DMS153 (cell line): Measurements from ENCODE around the gene SLC39A7.

Source experiments
- DNase-seq: peaks from one replicate; lab custom pipeline; 2025; lab: John Stamatoyannopoulos, UW

The SLC39A7 gene, protein sequence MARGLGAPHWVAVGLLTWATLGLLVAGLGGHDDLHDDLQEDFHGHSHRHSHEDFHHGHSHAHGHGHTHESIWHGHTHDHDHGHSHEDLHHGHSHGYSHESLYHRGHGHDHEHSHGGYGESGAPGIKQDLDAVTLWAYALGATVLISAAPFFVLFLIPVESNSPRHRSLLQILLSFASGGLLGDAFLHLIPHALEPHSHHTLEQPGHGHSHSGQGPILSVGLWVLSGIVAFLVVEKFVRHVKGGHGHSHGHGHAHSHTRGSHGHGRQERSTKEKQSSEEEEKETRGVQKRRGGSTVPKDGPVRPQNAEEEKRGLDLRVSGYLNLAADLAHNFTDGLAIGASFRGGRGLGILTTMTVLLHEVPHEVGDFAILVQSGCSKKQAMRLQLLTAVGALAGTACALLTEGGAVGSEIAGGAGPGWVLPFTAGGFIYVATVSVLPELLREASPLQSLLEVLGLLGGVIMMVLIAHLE

GRCh38 chr6:33200219-33201146 is at the start of gene SLC39A7, which contains the start of gene RXRB:
TSS of gene SLC39A7 (plus strand) at chr6:33200867. CDS start at chr6:33201246, 379 bp downstream.
TSS of gene RXRB (minus strand) at chr6:33200665. CDS start at chr6:33200476, 189 bp downstream.
- DNase-seq: peak; percentile 97

DNA sequence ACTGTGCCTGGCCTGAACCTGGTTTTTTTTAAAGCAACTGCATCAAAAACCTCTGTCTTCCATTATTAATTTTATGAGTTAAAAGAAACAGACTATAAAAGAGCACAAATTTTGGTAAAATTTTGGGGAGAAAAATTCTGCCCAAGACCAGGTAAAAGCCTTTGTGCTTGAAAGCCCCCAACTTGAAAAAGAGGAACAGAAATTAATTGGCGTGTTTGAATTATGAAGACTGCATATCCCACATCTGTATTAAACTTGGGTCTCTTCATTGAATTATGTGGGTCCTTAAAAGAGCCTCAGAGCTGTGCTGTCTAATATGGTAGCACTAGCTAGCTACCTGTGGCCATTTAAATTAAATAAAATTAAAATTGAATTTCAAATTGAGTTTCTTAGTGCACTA is 49.6 kb upstream of the SLC39A7 start:
- no peak for DNase-seq

DNA sequence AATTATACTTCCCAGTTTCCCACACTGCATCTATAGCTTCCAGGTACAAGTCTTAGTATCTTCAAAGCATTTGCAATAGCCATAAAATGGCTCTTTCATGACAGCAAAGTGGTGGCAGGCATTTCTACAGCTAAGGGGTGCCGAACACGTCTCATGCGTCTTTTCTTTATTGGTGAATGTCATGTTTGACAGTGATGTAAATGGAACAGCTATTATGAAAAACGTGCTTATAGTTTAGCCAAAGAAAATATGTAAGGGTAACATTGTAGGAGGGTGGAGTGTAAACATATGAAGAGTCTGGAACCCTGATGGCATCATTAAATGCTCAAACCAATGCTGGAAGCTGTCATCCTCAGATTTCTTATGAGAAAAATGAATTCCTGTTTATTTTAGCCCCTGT is 46.3 kb upstream of the SLC39A7 start:
- DNase-seq: no peak

DNA sequence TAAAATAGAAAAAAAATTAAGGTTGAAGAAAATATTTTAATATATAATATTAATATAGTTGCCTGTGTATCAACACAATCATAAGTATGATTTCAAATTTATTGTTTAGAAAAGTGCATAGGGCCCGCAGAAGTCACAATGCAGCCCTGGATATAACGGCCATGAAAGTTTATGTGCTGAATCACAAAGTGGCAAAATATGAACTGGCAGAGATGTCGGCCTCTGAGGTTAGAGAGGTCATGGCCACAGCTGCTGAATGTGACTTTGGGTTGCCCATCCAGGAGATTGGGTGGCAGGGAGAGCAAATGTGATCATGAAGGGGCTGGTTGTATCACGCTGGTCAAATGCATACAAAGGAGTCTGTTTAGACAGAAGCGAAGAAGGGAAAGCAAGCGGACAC is 44.1 kb upstream of the SLC39A7 start:
- no peak for DNase-seq

- no peak for DNase-seq
Observed at GRCh38 chr6:33156964-33157363, 43.7 kb upstream of the SLC39A7 start.

GRCh38 chr6:33160096-33160495 is 40.6 kb upstream of the SLC39A7 start:
- DNase-seq: no peak

- no peak for DNase-seq
Observed at GRCh38 chr6:33160728-33161344, 39.8 kb upstream of the SLC39A7 start.

DNA sequence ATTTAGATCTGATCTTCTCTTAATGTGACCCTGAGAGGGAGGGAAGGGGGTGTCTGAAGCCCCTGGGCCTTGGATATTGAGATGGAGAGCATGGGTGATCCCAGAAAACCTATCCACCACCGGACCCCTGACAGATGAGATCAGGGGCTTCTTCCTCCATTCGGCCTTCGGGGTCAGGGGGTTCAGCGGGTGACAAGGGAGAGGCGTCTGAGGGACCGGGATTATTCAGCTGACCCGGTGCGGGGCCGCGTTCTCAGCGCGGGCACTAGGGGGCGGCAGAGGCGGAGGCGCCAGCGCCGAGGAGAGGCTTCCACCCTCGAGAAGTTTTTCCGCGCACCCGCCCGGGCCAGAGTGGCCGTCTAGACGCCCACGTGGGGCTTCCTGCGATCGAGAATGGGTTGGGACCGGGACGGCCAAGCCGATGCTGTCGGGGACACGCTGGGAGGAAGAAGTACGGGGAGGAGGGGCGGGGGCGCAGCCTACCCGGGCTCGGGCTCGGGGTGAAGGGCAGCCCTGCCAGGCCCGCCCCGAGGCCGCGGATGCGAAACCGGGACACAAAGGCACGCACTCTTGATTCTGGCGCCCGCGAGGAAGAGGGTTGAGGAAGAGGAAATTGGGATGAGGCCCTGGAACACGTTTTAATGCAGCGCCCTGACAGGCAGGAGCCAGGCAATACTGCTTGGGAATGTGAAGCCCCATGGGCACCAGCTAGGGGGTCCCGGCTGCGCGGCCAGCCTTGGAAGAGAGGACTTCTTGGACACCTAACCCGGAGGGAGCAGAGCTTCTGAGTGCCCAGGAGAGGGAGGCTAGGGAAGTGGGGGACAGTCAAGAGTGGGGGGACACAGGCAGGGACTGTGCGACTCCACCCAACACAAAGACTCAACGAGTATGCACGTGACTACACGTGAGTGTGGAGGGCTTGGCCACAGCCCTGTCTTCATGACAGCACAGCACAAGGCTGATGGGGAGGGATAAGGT is 39.0 kb upstream of the SLC39A7 start:
- DNase-seq: no peak

DNA sequence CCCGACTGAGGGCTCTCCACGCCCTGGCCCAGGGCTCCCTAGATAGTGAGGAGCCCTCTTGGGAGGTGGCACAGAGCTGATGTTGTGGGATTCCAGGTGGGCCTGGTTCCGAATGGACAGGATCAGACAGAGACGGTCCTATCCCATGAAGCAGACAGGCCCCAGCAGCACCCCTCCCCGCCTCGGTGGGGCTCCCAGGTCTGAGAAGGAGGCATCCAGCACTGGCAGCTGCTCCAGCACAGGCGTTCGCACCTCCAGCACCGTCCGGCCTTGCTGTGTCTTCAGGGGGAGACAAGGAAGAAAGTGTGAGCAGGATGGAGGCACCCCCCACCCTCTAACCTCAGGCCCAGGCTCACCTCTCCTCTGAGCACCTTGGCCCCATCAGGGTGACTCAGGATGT is 37.1 kb upstream of the SLC39A7 start:
- no peak for DNase-seq

DNA sequence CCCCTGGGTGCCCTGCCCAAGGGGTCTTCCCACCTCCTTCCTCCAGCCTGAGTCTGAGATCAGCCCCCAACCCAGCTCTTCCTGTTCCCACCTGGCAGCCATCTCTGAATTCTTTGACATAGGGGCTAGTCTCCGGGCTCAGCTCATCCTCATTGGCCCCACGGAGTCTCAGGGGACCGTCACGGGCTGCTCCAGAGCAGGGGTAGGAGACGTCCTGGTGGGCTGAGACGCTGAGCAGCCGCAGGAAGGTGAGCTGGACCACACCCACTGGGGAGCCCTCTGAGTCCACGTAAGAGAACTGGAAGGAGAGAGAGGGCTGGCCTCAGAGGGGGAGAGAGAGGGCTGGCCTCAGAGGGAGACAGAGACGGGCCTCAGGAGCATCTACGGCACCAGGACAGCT is 36.5 kb upstream of the SLC39A7 start:
- DNase-seq: no peak

DNA sequence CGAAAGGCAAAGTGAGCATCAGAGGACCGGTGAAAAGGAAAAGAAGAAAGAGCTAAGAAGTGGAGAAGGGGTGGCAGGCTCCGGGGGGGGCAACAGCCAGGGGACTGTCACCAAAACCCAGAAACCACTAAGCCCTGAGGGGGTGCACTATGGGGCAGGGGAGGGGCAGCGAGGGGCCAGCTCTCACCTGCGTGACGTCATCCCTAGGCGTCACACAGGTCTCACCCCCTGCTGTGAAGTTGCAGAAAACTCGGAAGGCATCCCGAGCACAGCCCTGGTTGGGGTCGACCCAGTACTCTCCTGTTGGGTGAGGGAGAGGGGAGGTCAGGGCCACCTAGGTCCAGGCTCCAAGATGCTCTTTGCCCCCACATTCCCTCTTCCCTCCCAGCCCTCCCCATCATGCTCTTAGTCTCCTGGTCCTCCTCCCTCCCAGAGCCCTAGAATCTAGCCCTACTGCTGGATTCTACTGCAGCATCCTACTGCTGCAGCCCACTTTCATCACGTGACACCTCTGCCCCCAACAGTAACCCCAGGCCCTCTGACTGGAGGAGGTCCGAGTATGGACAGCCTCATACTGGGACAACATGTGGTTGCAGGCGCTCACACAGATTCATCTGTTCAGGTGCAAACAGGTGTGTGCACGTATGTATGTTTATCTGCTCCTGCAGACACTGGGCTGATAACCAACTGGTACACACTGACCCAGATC is 35.8 kb upstream of the SLC39A7 start:
- no peak for DNase-seq

DNA sequence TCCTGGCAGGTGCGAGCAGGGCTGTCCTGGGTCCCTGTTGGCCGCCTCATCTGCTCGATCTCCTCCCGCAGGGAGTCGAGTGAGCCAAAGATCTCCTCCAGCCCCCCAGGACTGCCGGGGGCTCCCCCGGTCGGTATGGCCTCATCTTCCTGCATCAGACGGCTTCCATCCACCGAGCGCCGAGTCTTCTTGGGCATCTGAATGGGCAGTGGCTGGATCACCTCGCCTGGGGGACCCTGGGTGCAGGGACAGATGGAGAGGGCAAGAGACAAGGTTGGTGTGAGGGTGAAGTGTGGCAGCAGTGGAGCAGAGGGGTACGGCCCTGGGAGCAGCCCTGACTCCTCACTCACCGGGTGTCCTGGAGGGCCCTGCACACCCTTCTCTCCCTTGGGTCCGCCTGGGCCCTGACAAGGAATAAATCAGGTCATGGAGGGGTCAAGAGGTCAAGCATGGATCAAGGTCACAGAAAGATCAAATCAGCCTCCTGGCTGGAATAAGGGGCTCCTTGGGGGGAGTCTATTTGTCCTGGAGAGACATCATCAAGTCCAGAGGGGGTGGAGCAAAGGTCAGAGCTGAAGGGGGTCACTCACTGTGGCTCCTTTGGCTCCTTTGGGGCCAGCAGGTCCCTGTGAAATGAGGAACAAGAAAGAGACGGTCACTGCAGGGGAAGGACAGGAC is 34.9 kb upstream of the SLC39A7 start:
- DNase-seq: no peak

DNA sequence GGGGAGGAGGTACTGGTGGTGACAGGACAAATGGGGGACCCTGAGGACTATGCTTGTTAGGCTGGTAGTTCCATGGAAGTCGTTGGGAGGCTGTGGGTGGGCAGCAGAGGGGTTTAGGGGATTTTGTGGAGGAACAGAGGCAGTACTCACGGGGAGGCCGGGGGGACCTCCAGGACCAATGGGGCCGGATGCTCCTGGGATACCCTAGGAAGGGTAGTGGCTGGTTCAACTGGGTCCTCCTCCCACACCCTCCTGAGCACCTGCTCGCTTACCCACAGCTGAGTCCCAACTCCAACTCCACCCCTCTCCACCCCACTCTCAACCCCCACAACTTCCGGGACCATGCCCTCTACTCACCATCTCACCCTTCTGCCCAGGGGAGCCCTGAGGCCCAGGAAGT is 34.3 kb upstream of the SLC39A7 start:
- DNase-seq: no peak

DNA sequence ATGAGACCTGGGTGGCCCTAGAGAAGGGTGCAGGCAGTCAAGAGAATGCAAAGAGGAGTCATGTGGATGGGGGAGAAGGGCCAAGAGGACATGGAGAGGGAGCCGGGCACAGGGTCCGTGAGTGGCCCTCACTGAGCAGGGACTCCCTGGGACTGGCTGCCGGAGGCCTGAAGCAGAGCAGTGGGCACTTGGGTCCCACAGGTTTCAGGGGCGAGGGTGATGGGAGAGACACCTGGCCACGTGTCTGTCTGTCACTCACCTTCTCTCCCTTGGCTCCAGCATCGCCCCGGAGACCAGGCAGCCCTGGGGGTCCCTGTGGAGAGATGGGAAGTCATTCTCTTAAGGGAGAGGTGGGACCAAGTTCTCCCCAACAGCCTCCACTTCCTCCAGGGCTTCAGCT is 33.9 kb upstream of the SLC39A7 start:
- no peak for DNase-seq

GRCh38 chr6:33167374-33168283 is 33.0 kb upstream of the SLC39A7 start:
- DNase-seq: no peak

DNA sequence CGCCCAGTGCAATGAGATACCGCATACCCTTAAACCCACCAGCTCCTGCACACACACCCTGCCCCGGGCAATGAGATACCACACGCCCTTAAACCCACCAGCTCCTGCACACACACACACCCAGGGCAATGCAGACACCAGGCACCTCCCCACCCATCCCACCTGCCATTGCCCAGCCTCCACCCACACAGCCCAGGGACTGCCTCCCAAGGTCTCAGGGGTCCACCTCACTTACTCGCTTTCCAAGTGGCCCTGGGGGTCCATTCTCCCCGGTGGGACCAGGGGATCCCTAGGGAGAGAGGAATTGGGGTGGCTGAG is 32.4 kb upstream of the SLC39A7 start:
- DNase-seq: no peak

DNA sequence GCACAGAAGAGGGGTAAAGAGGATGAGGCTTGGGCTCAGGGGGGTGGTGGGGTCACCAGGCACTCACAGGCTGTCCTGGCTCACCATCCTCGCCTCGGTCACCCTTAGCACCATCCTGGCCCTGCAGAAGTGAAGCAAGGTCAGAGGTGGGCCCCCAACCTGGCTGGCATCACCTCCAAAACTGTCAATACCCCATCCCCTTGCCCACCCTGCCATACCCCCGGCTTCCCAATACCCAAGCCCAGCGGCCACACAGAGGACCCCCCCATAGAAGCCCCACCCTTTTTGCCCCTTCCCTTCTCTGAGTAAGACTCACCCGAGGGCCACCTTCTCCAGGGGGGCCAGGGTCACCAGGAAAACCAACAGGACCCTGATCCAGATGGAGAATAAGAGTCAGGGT is 32.0 kb upstream of the SLC39A7 start:
- no peak for DNase-seq

- no peak for DNase-seq
Observed at GRCh38 chr6:33169291-33170175, 31.1 kb upstream of the SLC39A7 start.
